A172 (cell line): ENCODE data around the gene MAPKAPK3. TPM values are rescaled to one million over a fixed set of nuclear protein-coding genes. Genes with fewer than 3 reads are reported as not detected.

Experiments
- DNase-seq: peaks from one replicate; pipeline ENCODE4 v3.0.0-alpha.2; 2015; ENCODE audit warnings: low spot score
- total RNA-seq: library from RNA; depleted of rRNA; stranded (reverse); fragments of >200 nt; shearing (Covaris generic); gene quantifications from 2 replicates; pipeline ENCODE4 v1.2.3, GENCODE V29; 2014

MAPKAPK3 gene
- total RNA-seq, 1 experiment from 2014 or later = 78.1 TPM

- DNase-seq = peak; percentile 98
Observed at GRCh38 chr3:50627407-50628051, 10.6 kb downstream of the MAPKAPK3 start.

DNA sequence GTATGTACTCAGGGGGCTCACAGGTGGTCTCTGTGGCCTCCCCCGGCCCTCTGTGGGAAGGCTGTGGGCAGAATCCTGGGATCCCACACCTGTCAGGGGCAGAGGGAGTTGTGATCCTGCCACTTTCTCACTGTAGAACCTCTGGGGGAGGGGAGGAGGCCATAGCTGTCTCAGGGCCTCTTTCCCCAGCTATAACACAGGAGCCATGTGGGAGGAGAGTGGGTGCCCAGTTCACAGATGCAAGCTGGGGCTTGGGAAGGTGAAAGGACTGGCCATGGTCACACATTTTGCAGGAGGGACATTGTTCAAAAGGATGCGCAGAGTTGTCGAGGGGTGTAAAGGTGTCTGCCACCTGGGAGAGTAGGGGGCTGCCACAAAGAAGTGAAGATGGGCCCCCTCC lies 11.7 kb downstream of the MAPKAPK3 start:
- DNase-seq = no peak

- no peak for DNase-seq
Observed at GRCh38 chr3:50630394-50630793, 13.4 kb downstream of the MAPKAPK3 start.

- DNase-seq = peak; percentile 74
Observed at GRCh38 chr3:50630877-50631276, 13.9 kb downstream of the MAPKAPK3 start.

- peak; percentile 49 for DNase-seq
Observed at GRCh38 chr3:50632450-50632849, 15.5 kb downstream of the MAPKAPK3 start.

- no peak for DNase-seq
Observed at GRCh38 chr3:50633230-50633790, 16.4 kb downstream of the MAPKAPK3 start.

DNA sequence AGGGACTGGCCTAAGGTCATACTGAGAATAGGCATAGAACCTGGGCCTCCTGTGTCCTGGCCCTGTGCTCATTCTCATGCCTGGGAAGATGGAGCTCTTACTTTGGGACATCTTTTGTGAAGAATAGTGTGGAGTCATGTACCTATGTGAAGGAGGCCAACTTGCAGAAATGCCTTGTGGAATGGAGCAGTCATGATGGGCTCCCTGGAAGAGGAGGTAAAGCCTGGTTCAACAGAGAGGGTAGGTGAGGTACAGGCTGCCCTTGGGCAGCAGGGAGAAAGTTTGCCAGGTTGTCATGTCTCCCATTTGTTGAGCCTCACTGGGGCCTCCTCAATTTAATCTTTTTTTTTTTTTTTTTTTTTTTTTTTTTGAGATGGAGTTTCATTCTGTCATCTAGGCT lies 18.1 kb downstream of the MAPKAPK3 start:
- no peak for DNase-seq

DNA sequence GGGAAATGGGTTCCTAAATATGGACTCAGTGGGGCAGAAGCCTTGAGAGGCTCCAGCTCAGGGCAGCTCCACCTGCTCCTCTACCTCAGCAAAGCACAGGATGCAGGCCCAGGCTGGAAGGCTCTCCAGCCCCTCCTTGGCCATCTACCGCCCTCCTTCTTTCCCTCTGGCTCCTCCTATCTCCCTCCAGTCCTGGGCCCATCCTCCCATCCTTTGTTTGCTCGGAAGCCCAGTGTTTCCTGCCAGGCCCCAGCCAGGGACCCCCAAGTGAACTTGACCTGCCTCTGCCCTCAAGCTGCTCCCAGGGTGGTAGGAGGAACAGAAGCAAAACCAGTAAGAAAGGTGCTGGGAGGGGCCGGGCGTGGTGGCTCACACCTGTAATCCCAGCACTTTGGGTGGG lies 20.1 kb downstream of the MAPKAPK3 start:
- no peak for DNase-seq

- DNase-seq = no peak
Observed at GRCh38 chr3:50637945-50638344, 21.0 kb downstream of the MAPKAPK3 start.

DNA sequence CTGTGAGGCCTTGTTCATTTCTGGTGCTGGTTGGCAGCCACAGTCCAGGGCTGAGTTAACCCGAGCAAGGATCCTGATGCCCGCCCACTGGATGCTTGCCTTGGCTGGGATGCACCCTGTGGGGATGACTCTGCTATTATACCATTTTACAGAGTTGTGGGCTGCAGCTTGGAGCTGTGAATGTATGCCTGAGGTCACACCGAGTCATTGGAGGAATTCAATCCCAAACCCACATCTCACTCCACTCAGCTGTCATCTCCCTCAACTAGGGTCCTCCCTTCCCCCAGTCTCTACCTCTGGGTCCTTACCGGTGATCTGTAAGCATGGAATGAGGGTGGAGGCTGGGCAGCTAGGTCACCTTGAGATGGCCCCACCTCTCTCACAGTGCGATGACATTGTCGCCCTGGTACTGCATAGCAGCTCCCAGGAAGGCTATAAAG lies 22.1 kb downstream of the MAPKAPK3 start:
- peak; percentile 73 for DNase-seq

GRCh38 chr3:50642382-50642781 lies 25.4 kb downstream of the MAPKAPK3 start:
- DNase-seq = no peak

DNA sequence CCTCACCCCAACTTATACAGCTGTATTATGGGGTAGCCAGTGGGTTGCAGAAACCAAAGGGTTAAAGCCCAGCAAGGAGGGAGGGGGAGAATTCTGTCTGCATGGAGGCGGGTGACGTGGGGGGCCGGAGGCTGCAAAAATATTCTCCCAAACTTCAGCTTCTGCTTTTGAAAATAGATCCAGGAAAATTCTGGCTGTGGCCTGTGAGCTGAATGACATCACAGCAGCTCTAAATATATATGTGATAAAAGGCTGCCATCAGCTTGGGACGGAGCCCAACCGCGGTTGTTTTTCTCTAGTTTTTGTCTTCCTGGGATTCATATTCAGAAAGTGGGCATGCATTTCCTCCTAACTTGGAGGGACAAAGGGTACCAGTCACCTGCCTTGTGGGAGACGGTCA lies 27.6 kb downstream of the MAPKAPK3 start:
- DNase-seq = no peak

DNA sequence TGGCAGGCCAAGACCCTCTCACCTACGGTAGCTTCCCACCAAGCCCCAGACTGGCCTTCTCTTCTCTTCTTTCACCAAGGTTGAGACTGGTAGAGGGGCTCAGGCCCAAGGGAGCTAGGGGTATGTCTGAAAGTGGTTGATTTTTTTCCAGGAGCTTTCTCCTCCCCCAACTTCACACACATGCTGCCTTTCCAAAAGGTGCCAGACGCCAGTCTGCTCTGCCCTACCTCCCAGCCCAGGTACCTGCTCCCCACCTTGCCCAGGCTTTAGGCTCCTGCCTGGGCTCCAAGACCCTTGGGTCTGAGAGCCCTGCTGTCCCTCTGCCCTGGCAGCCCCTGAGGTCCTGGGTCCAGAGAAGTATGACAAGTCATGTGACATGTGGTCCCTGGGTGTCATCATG lies 28.4 kb downstream of the MAPKAPK3 start:
- no peak for DNase-seq

GRCh38 chr3:50648313-50648712 lies 31.4 kb downstream of the MAPKAPK3 start:
- DNase-seq = no peak

DNA sequence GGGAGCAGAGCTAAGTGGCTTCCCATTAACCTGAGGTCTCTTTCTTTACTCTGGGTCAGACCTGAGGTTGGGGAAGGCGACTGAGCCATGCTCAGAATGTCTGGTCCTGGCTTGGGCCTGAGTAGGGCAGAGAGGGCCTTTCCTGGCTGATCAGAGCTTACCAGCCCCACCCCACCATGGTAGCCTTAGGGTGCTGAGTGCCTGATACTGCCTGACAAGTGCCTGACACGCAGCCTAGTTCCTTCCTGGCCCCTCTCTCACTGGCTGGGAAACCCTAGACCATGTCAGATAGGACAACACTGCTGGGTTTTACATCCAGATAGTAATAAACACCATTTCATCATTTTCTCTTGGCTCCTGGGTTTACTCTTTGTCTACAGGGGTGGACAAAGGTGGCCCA lies 32.0 kb downstream of the MAPKAPK3 start:
- no peak for DNase-seq

GRCh38 chr3:50649451-50649931 lies 32.5 kb downstream of the MAPKAPK3 start:
- no peak for DNase-seq

DNA sequence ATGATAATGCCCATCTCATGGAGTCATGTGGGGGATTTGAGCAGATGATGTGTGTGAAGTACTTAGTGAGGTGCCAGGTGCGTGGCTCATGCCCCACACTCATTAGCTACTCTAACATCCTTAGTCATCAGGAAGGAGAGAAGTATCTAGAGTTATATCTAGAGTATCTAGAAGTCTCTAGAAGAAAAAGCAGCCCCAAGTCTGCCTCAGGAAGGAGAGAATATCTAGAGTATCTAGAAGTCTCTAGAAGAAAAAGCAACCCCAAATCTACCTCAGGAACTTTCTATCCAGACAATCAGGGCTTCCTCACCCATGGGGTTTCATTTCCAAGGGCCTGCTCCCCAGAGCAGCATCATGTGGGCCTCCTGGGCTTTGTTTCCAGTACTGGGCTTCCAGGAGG lies 33.1 kb downstream of the MAPKAPK3 start:
- no peak for DNase-seq

DNA sequence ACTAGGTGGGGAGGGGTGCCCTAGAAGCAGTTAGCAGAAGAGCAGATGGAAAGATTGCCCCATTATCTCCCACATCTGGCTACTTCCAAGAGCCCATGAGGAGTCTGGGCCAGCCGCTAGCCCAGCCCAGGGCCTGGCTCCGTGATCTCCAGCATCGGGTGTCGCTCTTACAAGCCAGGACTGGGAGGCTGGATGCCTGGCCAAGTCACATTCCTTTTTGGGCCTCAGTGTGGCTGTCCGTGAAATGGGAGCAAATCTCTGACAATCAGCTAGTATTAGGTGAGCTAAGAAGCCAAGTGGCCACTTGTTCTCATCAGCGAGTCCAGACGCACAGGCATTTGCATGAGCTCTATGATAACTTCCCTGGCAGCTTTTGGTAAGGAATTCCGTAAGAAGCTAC lies 34.5 kb downstream of the MAPKAPK3 start:
- no peak for DNase-seq

- no peak for DNase-seq
Observed at GRCh38 chr3:50651920-50652529, 35.1 kb downstream of the MAPKAPK3 start.

GRCh38 chr3:50652709-50653108 lies 35.8 kb downstream of the MAPKAPK3 start:
- DNase-seq = peak; percentile 46

GRCh38 chr3:50653937-50654595 lies 37.1 kb downstream of the MAPKAPK3 start:
- no peak for DNase-seq

DNA sequence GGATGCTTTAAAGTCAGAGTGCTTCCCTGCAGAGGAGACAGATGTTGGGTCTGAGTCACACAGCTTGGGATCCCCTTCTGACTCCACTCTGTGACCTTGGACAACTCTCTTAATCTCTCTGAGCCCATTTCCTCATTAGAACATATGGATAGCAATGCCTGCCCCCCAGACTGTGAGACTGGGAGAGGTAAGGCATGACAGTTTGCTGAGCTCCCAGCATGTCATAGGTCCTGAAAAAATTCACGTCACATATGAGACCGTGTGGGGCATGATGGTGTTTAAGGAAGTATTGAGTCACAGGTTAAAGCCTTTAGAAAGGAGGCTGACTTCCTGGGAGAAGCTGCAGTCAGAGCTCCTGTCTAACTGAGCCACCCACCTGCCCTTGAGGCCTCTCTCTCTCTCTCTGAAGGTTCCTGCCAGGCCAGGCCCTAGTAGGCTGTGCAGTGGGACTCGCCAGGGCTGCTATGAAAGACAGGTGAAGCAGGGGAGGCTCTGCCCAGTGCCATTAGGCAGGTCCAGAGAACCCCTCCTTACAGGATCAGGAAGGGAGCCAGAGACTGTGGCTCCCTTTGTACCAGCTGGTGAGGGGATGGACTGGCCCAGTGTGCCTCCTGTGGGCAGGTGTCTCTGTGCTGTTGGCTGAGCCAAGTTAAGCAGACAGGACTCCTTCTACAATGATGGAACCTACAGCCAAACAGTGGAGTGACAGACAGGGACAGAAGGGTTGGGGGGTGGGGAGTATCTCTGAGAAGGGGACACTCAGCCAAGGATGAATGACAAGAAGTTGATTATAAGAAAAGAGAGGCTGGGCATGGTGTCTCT lies 38.3 kb downstream of the MAPKAPK3 start:
- peak; percentile 49 for DNase-seq
